ENCODE results near the gene MSI2. TPM values are rescaled to one million over a fixed set of nuclear protein-coding genes. Genes with fewer than 3 reads are reported as not detected.

MSI2 gene
- total and polyA plus RNA-seq, 2 experiments from 2014 or later, result 4.3 to 17.9 TPM

- TF ChIP-seq EZH2phosphoT487 (IDR thresholded peaks at IDR 0.05; ENCODE audit: insufficient read depth, low read depth), result no peak
- no peak for TF ChIP-seq EZH2 (IDR thresholded peaks at IDR 0.05; ENCODE audit: insufficient read depth, poor library complexity, severe bottlenecking)
- Histone ChIP-seq H3K4me2 (ENCODE audit: unreplicated experiment) (no peak overlapping the region), H3K4me1 (ENCODE audit: insufficient read depth) (no peaks in the 10 kb centered on the region), H4K20me1 (ENCODE audit: insufficient read depth) (no peaks in the 10 kb centered on the region), H3F3A (ENCODE audit: insufficient read depth) (no peaks in the 10 kb centered on the region), H3K9me2 (ENCODE audit: insufficient read depth) (no peaks in the 10 kb centered on the region), H3K9ac (no peak overlapping the region), H2AFZ (no peak overlapping the region), H3K79me2 (ENCODE audit: insufficient read depth) (no peaks in the 10 kb centered on the region), H3K27ac (no peak overlapping the region), H3K9me3 (ENCODE audit: low read depth) (no peaks in the 10 kb centered on the region), H3K36me3 (ENCODE audit: low read depth) (no peaks in the 10 kb centered on the region), H3K4me3 (no peak overlapping the region), H3K27me3 (replicated peaks; ENCODE audit: insufficient read depth) (peaks cover 15% of the 10 kb centered on the region)
- no peak for DNase-seq
- 46 to 47% methylated on average over 4 of the region's 4 CpGs for WGBS, 2 experiments (ENCODE audit: low coverage in 1 of 2, low lambda C conversion rate in 2 of 2, missing lambda C conversion rate in 2 of 2)
- in situ Hi-C loops (cut with MboI), result no loop called here
These were observed 27.4 kb upstream of the MSI2 start for GRCh38 chr17:57228911-57229310.

- Histone ChIP-seq H3K4me1 (ENCODE audit: insufficient read depth) (no peaks in the 10 kb centered on the region), H3K79me2 (ENCODE audit: insufficient read depth) (no peaks in the 10 kb centered on the region), H3K9me2 (ENCODE audit: insufficient read depth) (no peaks in the 10 kb centered on the region), H3K27ac (no peak overlapping the region), H2AFZ (no peak overlapping the region), H3K4me2 (ENCODE audit: unreplicated experiment) (no peak overlapping the region), H3K27me3 (replicated peaks; ENCODE audit: insufficient read depth) (peaks cover 16% of the 10 kb centered on the region; the same call in 1 of the 2 replicates), H3F3A (ENCODE audit: insufficient read depth) (no peaks in the 10 kb centered on the region), H3K9ac (no peak overlapping the region), H3K4me3 (no peak overlapping the region), H3K9me3 (ENCODE audit: low read depth) (no peaks in the 10 kb centered on the region), H4K20me1 (ENCODE audit: insufficient read depth) (no peaks in the 10 kb centered on the region), H3K36me3 (ENCODE audit: low read depth) (no peaks in the 10 kb centered on the region)
- in situ Hi-C loops (cut with MboI), result no loop called here
- TF ChIP-seq EZH2phosphoT487 (IDR thresholded peaks at IDR 0.05; ENCODE audit: insufficient read depth, low read depth) (no peak), EZH2 (IDR thresholded peaks at IDR 0.05; ENCODE audit: insufficient read depth, poor library complexity, severe bottlenecking) (no peak)
- WGBS, 2 experiments (ENCODE audit: low coverage in 1 of 2, low lambda C conversion rate in 2 of 2, missing lambda C conversion rate in 2 of 2), result 50 to 71% methylated on average over 2 of the region's 2 CpGs
- no peak for DNase-seq
These were observed 22.1 kb upstream of the MSI2 start for GRCh38 chr17:57234061-57234738.

- Histone ChIP-seq H3K27ac (no peak overlapping the region), H3K9me2 (ENCODE audit: insufficient read depth) (no peaks in the 10 kb centered on the region), H4K20me1 (ENCODE audit: insufficient read depth) (no peaks in the 10 kb centered on the region), H3K9me3 (ENCODE audit: low read depth) (no peaks in the 10 kb centered on the region), H3K4me3 (no peak overlapping the region), H3K9ac (no peak overlapping the region), H3F3A (ENCODE audit: insufficient read depth) (no peaks in the 10 kb centered on the region), H2AFZ (no peak overlapping the region), H3K27me3 (replicated peaks; ENCODE audit: insufficient read depth) (peaks cover 17% of the 10 kb centered on the region; the same call in 1 of the 2 replicates), H3K4me1 (ENCODE audit: insufficient read depth) (no peaks in the 10 kb centered on the region), H3K4me2 (ENCODE audit: unreplicated experiment) (no peak overlapping the region), H3K79me2 (ENCODE audit: insufficient read depth) (no peaks in the 10 kb centered on the region), H3K36me3 (ENCODE audit: low read depth) (no peaks in the 10 kb centered on the region)
- 0% methylated on average over 1 of the region's 1 CpG for WGBS, 2 experiments (ENCODE audit: low coverage in 1 of 2, low lambda C conversion rate in 2 of 2, missing lambda C conversion rate in 2 of 2)
- in situ Hi-C loops (cut with MboI), result no loop called here
- no peak for TF ChIP-seq EZH2phosphoT487 (IDR thresholded peaks at IDR 0.05; ENCODE audit: insufficient read depth, low read depth)
- no peak for TF ChIP-seq EZH2 (IDR thresholded peaks at IDR 0.05; ENCODE audit: insufficient read depth, poor library complexity, severe bottlenecking)
- DNase-seq, result no peak
These were observed 21.6 kb upstream of the MSI2 start for GRCh38 chr17:57234739-57235092.

GRCh38 chr17:57235124-57235523 lies 21.2 kb upstream of the MSI2 start:
- no peak overlapping the region for H3K9ac ChIP-seq
- H3K9me3 ChIP-seq (ENCODE audit: low read depth), result no peaks in the 10 kb centered on the region
- H4K20me1 ChIP-seq (ENCODE audit: insufficient read depth), result no peaks in the 10 kb centered on the region
- H3K4me1 ChIP-seq (ENCODE audit: insufficient read depth), result no peaks in the 10 kb centered on the region
- H3F3A ChIP-seq (ENCODE audit: insufficient read depth), result no peaks in the 10 kb centered on the region
- no peaks in the 10 kb centered on the region for H3K79me2 ChIP-seq (ENCODE audit: insufficient read depth)
- H3K36me3 ChIP-seq (ENCODE audit: low read depth), result no peaks in the 10 kb centered on the region
- no peak overlapping the region for H2AFZ ChIP-seq
- no peak overlapping the region for H3K4me3 ChIP-seq
- no peak for DNase-seq
- in situ Hi-C loops (cut with MboI), result no loop called here
- no peak overlapping the region for H3K27ac ChIP-seq
- H3K4me2 ChIP-seq (ENCODE audit: unreplicated experiment), result no peak overlapping the region
- TF ChIP-seq EZH2phosphoT487 (IDR thresholded peaks at IDR 0.05; ENCODE audit: insufficient read depth, low read depth), result no peak
- no peak for TF ChIP-seq EZH2 (IDR thresholded peaks at IDR 0.05; ENCODE audit: insufficient read depth, poor library complexity, severe bottlenecking)
- WGBS, 2 experiments (ENCODE audit: low coverage in 1 of 2, low lambda C conversion rate in 2 of 2, missing lambda C conversion rate in 2 of 2), result 84 to 85% methylated on average over 6 of the region's 6 CpGs
- H3K9me2 ChIP-seq (ENCODE audit: insufficient read depth), result no peaks in the 10 kb centered on the region
- H3K27me3 ChIP-seq (replicated peaks; ENCODE audit: insufficient read depth), result peaks cover 21% of the 10 kb centered on the region; the same call in 1 of the 2 replicates

Data from GM23248 (cell line).